CD8-positive, alpha-beta memory T cell (primary cell): ENCODE results near the gene FER. TPM values are rescaled to one million over a fixed set of nuclear protein-coding genes. Genes with fewer than 3 reads are reported as not detected.
A peak's percentile ranks its signal among the peaks of the same experiment; 100 is the strongest.

Experiments used
- CTCF ChIA-PET: fragments of 350-600 bp; sonication (Branson Sonifier 250); formaldehyde crosslinking; loops from one replicate; lab custom pipeline; 2021; ENCODE audit warnings: antibody characterized with exemption; lab: Charles Lee
- POLR2A ChIA-PET: fragments of 350-600 bp; sonication (Branson Sonifier 250); formaldehyde crosslinking; loops from one replicate; lab custom pipeline; 2021; ENCODE audit warnings: antibody characterized with exemption; lab: Charles Lee
- DNase-seq, 5 donors: peaks; one replicate each; pipeline versions ENCODE4 v3.0.0 to v3.0.0-alpha.2; 2020 to 2022; ENCODE audit warnings: mixed read lengths in 1 of 5
- H3K27ac ChIP-seq: one replicate; pipeline ENCODE4 v1.7.0; 2013; ENCODE audit warnings: low read depth, mild to moderate bottlenecking, low read length, moderate library complexity
- H3K27me3 ChIP-seq: 2 replicates; pipeline ENCODE4 v1.7.0; 2013; ENCODE audit warnings: low read length, mild to moderate bottlenecking; ENCODE audit not compliant: insufficient read depth, poor library complexity, severe bottlenecking
- H3K36me3 ChIP-seq: 2 replicates; pipeline ENCODE4 v1.7.0; 2013; ENCODE audit warnings: mild to moderate bottlenecking, low read length, moderate library complexity; ENCODE audit not compliant: insufficient read depth
- H3K4me1 ChIP-seq: 2 replicates; pipeline ENCODE4 v1.7.0; 2013; ENCODE audit warnings: mild to moderate bottlenecking, low read length, moderate library complexity; ENCODE audit not compliant: insufficient read depth
- H3K4me3 ChIP-seq: 2 replicates; pipeline ENCODE4 v1.7.0; 2013; ENCODE audit warnings: mild to moderate bottlenecking, low read length
- H3K9me3 ChIP-seq: 2 replicates; pipeline ENCODE4 v1.7.0; 2013; ENCODE audit warnings: mild to moderate bottlenecking, low read length
- H3K27ac Mint-ChIP-seq, 8 donors: one replicate each; pipeline ENCODE4 v1.8.0; 2020 to 2021; ENCODE audit warnings: mixed read lengths in 8 of 8, mild to moderate bottlenecking in 6 of 8, inconsistent platforms in 3 of 8, moderate library complexity in 3 of 8
- H3K27me3 Mint-ChIP-seq, 2 donors: one replicate each; pipeline ENCODE4 v1.8.0; 2020 to 2021; ENCODE audit warnings: mixed read lengths in 2 of 2, mild to moderate bottlenecking in 1 of 2, moderate library complexity in 1 of 2
- H3K36me3 Mint-ChIP-seq, 3 donors: one replicate each; pipeline ENCODE4 v1.8.0; 2020 to 2021; ENCODE audit warnings: mixed read lengths in 3 of 3, inconsistent platforms in 1 of 3, mild to moderate bottlenecking in 1 of 3
- H3K4me1 Mint-ChIP-seq, 3 donors: one replicate each; pipeline ENCODE4 v1.8.0; 2020 to 2021; ENCODE audit warnings: mixed read lengths in 3 of 3, inconsistent platforms in 1 of 3, mild to moderate bottlenecking in 1 of 3
- H3K4me3 Mint-ChIP-seq, 7 donors: one replicate each; pipeline ENCODE4 v1.8.0; 2020 to 2021; ENCODE audit warnings: mixed read lengths in 7 of 7, mild to moderate bottlenecking in 6 of 7, moderate library complexity in 4 of 7, inconsistent platforms in 2 of 7
- H3K9me3 Mint-ChIP-seq, 5 donors: one replicate each; pipeline ENCODE4 v1.8.0; 2020 to 2022; ENCODE audit warnings: mixed read lengths in 5 of 5, mild to moderate bottlenecking in 3 of 5, moderate library complexity in 2 of 5, inconsistent platforms in 1 of 5
- polyA plus RNA-seq: library from polyadenylated mRNA; unstranded; fragments of 300-500 nt; fragmentation: Illumina TruSeq; gene quantifications from one replicate; pipeline ENCODE4 v1.2.3, GENCODE V29; 2021
- total RNA-seq, 2 experiments: library from RNA; stranded (reverse); gene quantifications; one replicate each; pipeline ENCODE4 v1.2.3, GENCODE V29; 2021

The FER gene
- total and polyA plus RNA-seq, 3 experiments from 2014 or later, result 10.1 to 11.3 (median 10.6) TPM

DNA sequence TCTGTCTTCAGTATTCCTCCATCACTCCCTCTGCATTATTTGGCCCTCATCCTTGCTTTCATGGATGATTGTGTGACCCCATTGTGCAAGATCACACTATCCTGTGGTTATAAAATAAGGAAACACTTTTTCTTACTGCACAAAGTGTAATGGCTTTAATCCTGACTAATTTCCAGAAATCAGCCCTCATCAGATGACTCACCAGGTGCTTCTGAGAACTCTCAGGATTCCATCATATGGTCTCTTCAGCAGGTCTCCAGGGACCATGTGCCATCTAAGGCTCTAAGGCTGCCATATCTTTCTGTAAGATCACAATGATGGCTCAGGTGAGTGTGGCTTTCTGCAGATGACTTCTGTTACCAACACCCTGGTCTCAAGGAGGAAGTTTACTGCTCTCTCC, 27.3 kb upstream of the FER start:
- Histone ChIP-seq H3K27ac (no peak overlapping the region), H3K4me3 (no peak overlapping the region), H3K9me3 (no peaks in the 10 kb centered on the region), H3K36me3 (no peaks in the 10 kb centered on the region), H3K27me3 (no peaks in the 10 kb centered on the region), H3K4me1 (no peaks in the 10 kb centered on the region)
- no peaks in the 10 kb centered on the region for H3K4me1 Mint-ChIP-seq
- POLR2A ChIA-PET, result no interaction called here
- peaks cover 3 to 14% of the 10 kb centered on the region in 2 donors for H3K27me3 Mint-ChIP-seq
- H3K9me3 Mint-ChIP-seq, result no peaks in the 10 kb centered on the region
- CTCF ChIA-PET, result no interaction called here
- H3K4me3 Mint-ChIP-seq, result no peak overlapping the region
- no peak overlapping the region for H3K27ac Mint-ChIP-seq
- H3K36me3 Mint-ChIP-seq, result no peaks in the 10 kb centered on the region
- DNase-seq, result no peak

- CTCF ChIA-PET, result no interaction called here
- no peaks in the 10 kb centered on the region for H3K27me3 ChIP-seq
- H3K9me3 Mint-ChIP-seq, result no peaks in the 10 kb centered on the region
- no peak for DNase-seq
- H3K27ac ChIP-seq, result peak overlapping the region; percentile 48
- H3K4me1 ChIP-seq, result peaks cover 6% of the 10 kb centered on the region
- H3K36me3 Mint-ChIP-seq, result peaks cover 0 to 4% (median 0%) of the 10 kb centered on the region in 3 donors
- peaks cover 3 to 14% of the 10 kb centered on the region in 2 donors for H3K27me3 Mint-ChIP-seq
- H3K4me3 ChIP-seq, result peak overlapping the region; percentile 81
- POLR2A ChIA-PET, result interaction anchor here (1.2 kb wide), 1 partner anchor 22 kb away, joined by 5 read pairs; the partner anchor contains the start of gene FER
- H3K4me1 Mint-ChIP-seq, result peaks cover 20 to 31% (median 30%) of the 10 kb centered on the region in 3 donors
- no peaks in the 10 kb centered on the region for H3K36me3 ChIP-seq
- H3K27ac Mint-ChIP-seq, result peak overlapping the region in 7 of 8 donors; percentile 6 to 89 (median 61)
- peak overlapping the region; percentile 82 to 93 (median 90) for H3K4me3 Mint-ChIP-seq
- H3K9me3 ChIP-seq, result no peaks in the 10 kb centered on the region
These were observed 21.1 kb upstream of the FER start for GRCh38 chr5:108726446-108727235.

DNA sequence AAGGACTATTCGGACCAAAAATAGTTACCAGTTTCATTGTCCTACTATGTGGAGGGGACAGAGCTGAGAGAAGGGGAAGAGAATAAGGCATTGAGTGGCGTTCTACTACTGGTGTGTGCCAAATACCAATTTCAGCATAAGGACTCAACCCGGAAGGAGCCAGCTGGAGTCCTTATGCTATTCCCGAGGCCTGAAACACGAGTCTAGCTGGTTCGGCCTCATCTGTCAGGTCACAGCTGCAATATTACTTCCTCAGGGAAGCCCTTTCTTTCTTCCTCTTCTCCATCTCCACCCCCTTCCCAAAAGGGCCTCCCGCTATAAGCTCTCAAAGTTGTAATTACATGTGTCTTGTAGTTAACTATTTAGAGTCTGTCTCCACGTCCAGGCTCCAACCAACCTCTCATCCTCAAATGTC, 20.5 kb upstream of the FER start:
- H3K27me3 ChIP-seq, result no peaks in the 10 kb centered on the region
- Mint-ChIP-seq H3K27ac (peak overlapping the region; percentile 56 to 88 (median 80)), H3K4me3 (peak overlapping the region; percentile 82 to 93 (median 90)), H3K4me1 (peaks cover 20 to 31% (median 30%) of the 10 kb centered on the region in 3 donors), H3K9me3 (no peaks in the 10 kb centered on the region), H3K27me3 (peaks cover 3 to 13% of the 10 kb centered on the region in 2 donors), H3K36me3 (peaks cover 0 to 4% (median 0%) of the 10 kb centered on the region in 3 donors)
- H3K36me3 ChIP-seq, result no peaks in the 10 kb centered on the region
- DNase-seq, result no peak
- H3K4me3 ChIP-seq, result peak overlapping the region; percentile 81
- ChIA-PET CTCF (interaction anchor here (2.0 kb wide), 2 partner anchors 9 to 21 kb away, joined by 6 to 7 read pairs; partner anchors contain the start of gene FER), POLR2A (interaction anchor here (1.2 to 1.5 kb wide), 2 partner anchors 21 to 683 kb away, joined by 5 to 10 read pairs; partner anchors contain the start of genes FER and PJA2)
- peak overlapping the region; percentile 48 for H3K27ac ChIP-seq
- peaks cover 6% of the 10 kb centered on the region for H3K4me1 ChIP-seq
- no peaks in the 10 kb centered on the region for H3K9me3 ChIP-seq

DNA sequence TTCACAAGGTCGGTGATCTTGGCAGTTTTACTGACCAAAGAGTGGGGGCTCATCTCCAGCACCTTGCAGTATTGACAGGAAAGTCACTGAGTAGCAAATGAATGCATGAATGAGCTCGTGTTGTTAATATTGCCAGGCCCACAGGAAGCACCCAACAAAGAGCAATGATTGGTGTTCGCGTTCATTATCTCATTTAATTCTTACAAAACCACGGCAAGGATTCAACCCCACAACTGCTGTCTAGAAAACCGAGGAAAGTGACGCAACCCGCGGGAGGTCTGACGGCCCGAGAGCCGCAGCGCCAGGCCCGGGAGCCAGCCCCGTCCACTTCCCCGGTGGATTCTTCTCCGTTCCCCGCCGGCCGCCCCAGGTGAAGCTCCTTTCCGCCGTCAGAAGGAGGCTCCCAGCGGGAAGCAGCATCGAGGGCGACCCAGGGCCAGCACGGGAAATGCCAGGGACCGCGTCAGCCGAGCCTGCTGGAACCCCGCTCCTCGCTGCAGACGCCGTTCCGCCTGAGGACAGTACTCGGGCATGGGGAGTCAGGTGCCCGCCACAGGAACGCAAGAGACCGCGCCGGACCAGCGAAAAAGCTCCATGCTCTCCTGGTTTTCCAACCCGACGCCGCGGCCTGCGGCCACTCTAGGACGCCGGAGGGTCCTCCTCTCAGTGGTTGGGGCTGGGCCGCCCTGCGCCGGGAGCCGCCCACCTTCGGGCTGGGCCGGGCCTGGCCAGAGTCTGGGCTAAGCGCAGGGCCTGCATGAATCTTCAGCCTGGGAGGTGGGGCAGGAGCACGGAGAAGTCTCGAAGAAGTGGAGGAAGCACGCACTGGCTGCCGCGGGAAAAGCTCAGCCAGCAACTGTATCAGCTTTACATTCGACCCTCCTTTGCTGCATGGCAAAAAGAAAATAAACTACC, 19.8 kb upstream of the FER start:
- CTCF ChIA-PET, result interaction anchor here (1.0 to 2.0 kb wide), 4 partner anchors 10 to 346 kb away, joined by 3 to 7 read pairs (median 4); partner anchors contain the start of genes FBXL17 and FER
- peaks cover 6% of the 10 kb centered on the region for H3K4me1 ChIP-seq
- peaks cover 0 to 4% (median 0%) of the 10 kb centered on the region in 3 donors for H3K36me3 Mint-ChIP-seq
- peak overlapping the region; percentile 48 for H3K27ac ChIP-seq
- no peaks in the 10 kb centered on the region for H3K9me3 ChIP-seq
- H3K27ac Mint-ChIP-seq, result peak overlapping the region; percentile 60 to 92 (median 80)
- peak overlapping the region; percentile 81 for H3K4me3 ChIP-seq
- no peaks in the 10 kb centered on the region for H3K36me3 ChIP-seq
- POLR2A ChIA-PET, result interaction anchor here (0.6 to 1.5 kb wide), 4 partner anchors 21 to 682 kb away, joined by 3 to 10 read pairs (median 4); partner anchors contain the start of genes FBXL17, FER and PJA2
- H3K4me3 Mint-ChIP-seq, result peak overlapping the region; percentile 82 to 93 (median 90)
- DNase-seq, result peak; percentile 15 to 62 (median 42)
- H3K27me3 Mint-ChIP-seq, result peaks cover 5 to 18% of the 10 kb centered on the region in 2 donors
- no peaks in the 10 kb centered on the region for H3K9me3 Mint-ChIP-seq
- H3K4me1 Mint-ChIP-seq, result peaks cover 20 to 31% (median 30%) of the 10 kb centered on the region in 3 donors
- H3K27me3 ChIP-seq, result no peaks in the 10 kb centered on the region

GRCh38 chr5:108728566-108729241, 19.0 kb upstream of the FER start:
- H3K4me3 Mint-ChIP-seq, result peak overlapping the region; percentile 82 to 93 (median 90)
- peak overlapping the region; percentile 60 to 92 (median 80) for H3K27ac Mint-ChIP-seq
- H3K4me1 Mint-ChIP-seq, result peaks cover 20 to 31% (median 30%) of the 10 kb centered on the region in 3 donors
- Histone ChIP-seq H3K4me1 (peaks cover 6% of the 10 kb centered on the region), H3K4me3 (peak overlapping the region; percentile 81), H3K9me3 (no peaks in the 10 kb centered on the region), H3K36me3 (no peaks in the 10 kb centered on the region), H3K27me3 (no peaks in the 10 kb centered on the region), H3K27ac (peak overlapping the region; percentile 48)
- ChIA-PET CTCF (interaction anchor here (1.0 to 2.0 kb wide), 5 partner anchors 11 to 346 kb away, joined by 3 to 7 read pairs (median 3); partner anchors contain the start of genes FBXL17 and FER), POLR2A (interaction anchor here (0.6 to 1.5 kb wide), 5 partner anchors 287 to 698 kb away, joined by 3 to 10 read pairs (median 4); partner anchors contain the start of genes FBXL17 and PJA2)
- DNase-seq, result peak; percentile 14 to 74 (median 64)
- no peaks in the 10 kb centered on the region for H3K9me3 Mint-ChIP-seq
- peaks cover 6 to 24% of the 10 kb centered on the region in 2 donors for H3K27me3 Mint-ChIP-seq
- peaks cover 0 to 4% (median 0%) of the 10 kb centered on the region in 3 donors for H3K36me3 Mint-ChIP-seq

- H3K27me3 ChIP-seq, result no peaks in the 10 kb centered on the region
- peak overlapping the region; percentile 81 for H3K4me3 ChIP-seq
- peak overlapping the region in 6 of 7 donors; percentile 30 to 88 (median 52) for H3K4me3 Mint-ChIP-seq
- ChIA-PET CTCF (interaction anchor here (1.0 to 2.0 kb wide), 4 partner anchors 10 to 19 kb away, joined by 3 to 7 read pairs (median 5); partner anchors contain the start of gene FER), POLR2A (interaction anchor here (0.6 kb wide), 3 partner anchors 287 to 698 kb away, joined by 3 to 5 read pairs (median 3); no protein-coding TSS in a partner anchor)
- no peaks in the 10 kb centered on the region for H3K36me3 ChIP-seq
- no peaks in the 10 kb centered on the region for H3K9me3 Mint-ChIP-seq
- H3K9me3 ChIP-seq, result no peaks in the 10 kb centered on the region
- peaks cover 6% of the 10 kb centered on the region for H3K4me1 ChIP-seq
- H3K36me3 Mint-ChIP-seq, result peaks cover 0 to 4% (median 0%) of the 10 kb centered on the region in 3 donors
- H3K4me1 Mint-ChIP-seq, result peaks cover 20 to 31% (median 30%) of the 10 kb centered on the region in 3 donors
- H3K27ac Mint-ChIP-seq, result peak overlapping the region in 1 of 8 donors; percentile 89
- peaks cover 6 to 29% of the 10 kb centered on the region in 2 donors for H3K27me3 Mint-ChIP-seq
- peak overlapping the region; percentile 48 for H3K27ac ChIP-seq
- no peak for DNase-seq
These were observed 18.5 kb upstream of the FER start for GRCh38 chr5:108729242-108729615.
